Mucosa of descending colon (tissue), 3 donors: ENCODE results near the gene SERPINH1. TPM values are rescaled to one million over a fixed set of nuclear protein-coding genes. Genes with fewer than 3 reads are reported as not detected.

Experiments
- ATAC-seq: fragments of 200-7000 bp; cut with Tn5 transposase; one replicate; pipeline ENCODE4 v1.9.1; 2020; ENCODE audit warnings: mild to moderate bottlenecking, moderate library complexity
- DNase-seq, 3 donors: peaks; one replicate each; pipeline ENCODE4 v3.0.0-alpha.2; 2020
- H3K36me3 ChIP-seq: fragments of 200-600 bp; one replicate; pipeline ENCODE4 v1.8.0; 2021; ENCODE audit warnings: low read depth, mild to moderate bottlenecking
- H3K4me1 ChIP-seq: fragments of 200-600 bp; one replicate; pipeline ENCODE4 v1.8.0; 2021; ENCODE audit warnings: low read depth, mild to moderate bottlenecking
- H3K4me3 ChIP-seq: fragments of 200-600 bp; one replicate; pipeline ENCODE4 v1.8.0; 2021; ENCODE audit warnings: mild to moderate bottlenecking
- H3K9me3 ChIP-seq: fragments of 200-600 bp; one replicate; pipeline ENCODE4 v1.8.0; 2021; ENCODE audit warnings: mild to moderate bottlenecking
- intact Hi-C, 2 donors: fragments of 100-400 bp; cut with DNase I in 1 of 2; cut with micrococcal nuclease in 1 of 2; formaldehyde crosslinking; loops; one replicate each; pipeline versions ENCODE4 v1.11.0 to v1.11.1; 2022; cut with DNase I, micrococcal nuclease
- total RNA-seq, 3 donors: library from RNA; stranded (reverse); fragmentation: NEBNext Ultra II Directional in 2 of 3; extraction: Animal tissue kit (Norgen Biotek cat#: 25700) in 2 of 3; gene quantifications; one replicate each; pipeline versions ENCODE4 v1.2.1 to v1.2.4, GENCODE V29; 2021 to 2023
- TF ChIP-seq, protein P1 (sequence below): fragments of 200-600 bp; IDR thresholded peaks from one replicate; pipeline ENCODE4 v1.8.0; 2022; ENCODE audit warnings: antibody characterized with exemption, mild to moderate bottlenecking
- donor health status: DM: no; HTN: no; CAD: no; lungs with moderate emphysema.
- donor health status: DM: no; HTN: no; CAD: no.
- donor health status: DM: no; HTN: yes; CAD: no.

The SERPINH1 gene
- total RNA-seq, 3 donors from 2014 or later: 44.1 to 87.0 (median 50.5) TPM

- Histone ChIP-seq H3K4me3 (no peak overlapping the region), H3K4me1 (no peaks in the 10 kb centered on the region), H3K9me3 (no peaks in the 10 kb centered on the region), H3K36me3 (no peaks in the 10 kb centered on the region)
- TF ChIP-seq, protein P1, sequence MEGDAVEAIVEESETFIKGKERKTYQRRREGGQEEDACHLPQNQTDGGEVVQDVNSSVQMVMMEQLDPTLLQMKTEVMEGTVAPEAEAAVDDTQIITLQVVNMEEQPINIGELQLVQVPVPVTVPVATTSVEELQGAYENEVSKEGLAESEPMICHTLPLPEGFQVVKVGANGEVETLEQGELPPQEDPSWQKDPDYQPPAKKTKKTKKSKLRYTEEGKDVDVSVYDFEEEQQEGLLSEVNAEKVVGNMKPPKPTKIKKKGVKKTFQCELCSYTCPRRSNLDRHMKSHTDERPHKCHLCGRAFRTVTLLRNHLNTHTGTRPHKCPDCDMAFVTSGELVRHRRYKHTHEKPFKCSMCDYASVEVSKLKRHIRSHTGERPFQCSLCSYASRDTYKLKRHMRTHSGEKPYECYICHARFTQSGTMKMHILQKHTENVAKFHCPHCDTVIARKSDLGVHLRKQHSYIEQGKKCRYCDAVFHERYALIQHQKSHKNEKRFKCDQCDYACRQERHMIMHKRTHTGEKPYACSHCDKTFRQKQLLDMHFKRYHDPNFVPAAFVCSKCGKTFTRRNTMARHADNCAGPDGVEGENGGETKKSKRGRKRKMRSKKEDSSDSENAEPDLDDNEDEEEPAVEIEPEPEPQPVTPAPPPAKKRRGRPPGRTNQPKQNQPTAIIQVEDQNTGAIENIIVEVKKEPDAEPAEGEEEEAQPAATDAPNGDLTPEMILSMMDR: no peak
- no peak for DNase-seq
- intact Hi-C loops: no loop called here
- ATAC-seq: no peak
These were observed 44.0 kb downstream of the SERPINH1 start for GRCh38 chr11:75606099-75606498.

- TF ChIP-seq, protein P1: no peak
- intact Hi-C loops: no loop called here
- H3K9me3 ChIP-seq: no peaks in the 10 kb centered on the region
- H3K4me1 ChIP-seq: no peaks in the 10 kb centered on the region
- no peak for DNase-seq
- H3K36me3 ChIP-seq: no peaks in the 10 kb centered on the region
- no peak overlapping the region for H3K4me3 ChIP-seq
- ATAC-seq: no peak
These were observed 49.8 kb downstream of the SERPINH1 start for GRCh38 chr11:75611823-75612222.

- ATAC-seq: no peak
- intact Hi-C loops: no loop called here
- no peak overlapping the region for H3K4me3 ChIP-seq
- no peaks in the 10 kb centered on the region for H3K36me3 ChIP-seq
- H3K4me1 ChIP-seq: no peaks in the 10 kb centered on the region
- H3K9me3 ChIP-seq: no peaks in the 10 kb centered on the region
- DNase-seq: no peak
- TF ChIP-seq, protein P1: no peak
These were observed 53.7 kb downstream of the SERPINH1 start for GRCh38 chr11:75615751-75616150.

GRCh38 chr11:75616281-75616680 lies 54.2 kb downstream of the SERPINH1 start:
- no peaks in the 10 kb centered on the region for H3K36me3 ChIP-seq
- intact Hi-C loops: no loop called here
- H3K9me3 ChIP-seq: no peaks in the 10 kb centered on the region
- no peak overlapping the region for H3K4me3 ChIP-seq
- TF ChIP-seq, protein P1: no peak
- ATAC-seq: no peak
- DNase-seq: no peak
- no peaks in the 10 kb centered on the region for H3K4me1 ChIP-seq

Other genes starting within 250 kb of the SERPINH1 start
- gene ARRB1, start 210.6 kb upstream of the SERPINH1 start, total RNA-seq: 100 to 1,000 TPM in 2 of 3 donors, 10 to 100 TPM in 1; 76.7 to 128 (median 121) TPM
- gene RPS3, start 162.7 kb upstream of the SERPINH1 start, total RNA-seq: 1,000 to 10,000 TPM; 1,703 to 2,122 (median 2,056) TPM
- gene KLHL35, start 129.1 kb upstream of the SERPINH1 start, total RNA-seq: 1 to 10 TPM in 1 of 3 donors, under 1 TPM in 2; 0.25 to 1.7 (median 0.49) TPM
- 1 to 10 TPM; 3.0 to 7.7 (median 4.6) TPM for gene GDPD5, start 36.3 kb upstream of the SERPINH1 start, total RNA-seq
- 10 to 100 TPM in 1 of 3 donors, 1 to 10 TPM in 1, under 1 TPM in 1; 0.84 to 17.7 (median 1.9) TPM for gene MAP6, start 106.8 kb downstream of the SERPINH1 start, total RNA-seq
- 100 to 1,000 TPM in 2 of 3 donors, 10 to 100 TPM in 1; 86.4 to 247 (median 192) TPM for gene MOGAT2, start 155.6 kb downstream of the SERPINH1 start, total RNA-seq
- 1 to 10 TPM; 3.4 to 4.2 (median 3.5) TPM for gene DGAT2, start 206.5 kb downstream of the SERPINH1 start, total RNA-seq